B cell (primary cell): ENCODE results near the gene GALNT10. TPM values are rescaled to one million over a fixed set of nuclear protein-coding genes. Genes with fewer than 3 reads are reported as not detected.

Experiments
- ATAC-seq: fragments of 200-7000 bp; cut with Tn5 transposase; one replicate; pipeline ENCODE4 v1.10.0; 2021; ENCODE audit warnings: low read depth, mild to moderate bottlenecking, moderate number of reproducible peaks, moderate library complexity
- CTCF ChIA-PET: fragments of 350-600 bp; sonication (Branson Sonifier 250); formaldehyde crosslinking; loops from one replicate; lab custom pipeline; 2021; ENCODE audit warnings: antibody characterized with exemption, inconsistent platforms; lab: Charles Lee
- POLR2A ChIA-PET: fragments of 350-600 bp; sonication (Branson Sonifier 250); formaldehyde crosslinking; loops from one replicate; lab custom pipeline; 2021; ENCODE audit warnings: antibody characterized with exemption; lab: Charles Lee
- DNase-seq: peaks from one replicate; pipeline ENCODE4 v3.0.0; 2013
- H2AFZ ChIP-seq: 2 replicates; pipeline ENCODE4 v1.6.1; 2012; ENCODE audit warnings: mild to moderate bottlenecking, low read depth, low read length; ENCODE audit not compliant: insufficient read depth, poor library complexity, severe bottlenecking
- H3K27ac ChIP-seq, 2 donors: 1 replicate in 1 of 2; 2 replicates in 1 of 2; pipeline ENCODE4 v1.5.1; 2012 to 2013; ENCODE audit warnings: low read length in 2 of 2, mild to moderate bottlenecking in 2 of 2, moderate library complexity in 1 of 2
- H3K27me3 ChIP-seq, 4 experiments: fragments of 200-600 bp in 1 of 4; sonication (generic) in 1 of 4; replicated peaks in 1 of 4; 1 replicate in 2 of 4; 2 replicates in 2 of 4; pipeline versions ENCODE4 v1.6.1 to v1.7.0; 2013 to 2016; ENCODE audit warnings: low read length in 3 of 4, mild to moderate bottlenecking in 2 of 4, mixed read lengths in 1 of 4, moderate library complexity in 1 of 4; ENCODE audit not compliant: insufficient read depth in 4 of 4, control insufficient read depth in 3 of 4; ENCODE audit errors: control extremely low read depth in 1 of 4
- H3K36me3 ChIP-seq, 2 experiments: replicated peaks in 1 of 2; 1 replicate in 1 of 2; 2 replicates in 1 of 2; pipeline versions ENCODE4 v1.6.1 to v1.7.1; 2013; ENCODE audit warnings: low read length in 1 of 2; ENCODE audit not compliant: insufficient read depth in 2 of 2, control insufficient read depth in 1 of 2; ENCODE audit errors: control extremely low read depth in 1 of 2, extremely low read depth in 1 of 2
- H3K4me1 ChIP-seq, 2 donors: fragments of 200-600 bp in 1 of 2; sonication (generic) in 1 of 2; 1 replicate in 1 of 2; 2 replicates in 1 of 2; pipeline versions ENCODE4 v1.5.1 to v1.6.1; 2013 to 2017; ENCODE audit warnings: low read length in 2 of 2; ENCODE audit not compliant: control insufficient read depth in 2 of 2, insufficient read depth in 2 of 2
- H3K4me2 ChIP-seq: replicated peaks from 2 replicates; pipeline ENCODE3; 2012; ENCODE audit warnings: mild to moderate bottlenecking, low read depth, low read length; ENCODE audit not compliant: poor library complexity, severe bottlenecking
- H3K4me3 ChIP-seq, 5 experiments: fragments of 200-600 bp in 1 of 5; sonication (generic) in 1 of 5; 1 replicate in 3 of 5; 2 replicates in 2 of 5; pipeline versions ENCODE4 v1.5.1 to v1.7.0; 2011 to 2016; ENCODE audit warnings: low read length in 4 of 5, mild to moderate bottlenecking in 4 of 5, low read depth in 2 of 5, control low read depth in 1 of 5, moderate library complexity in 1 of 5; ENCODE audit not compliant: insufficient read depth in 1 of 5; ENCODE audit errors: control extremely low read depth in 1 of 5, extremely low read depth in 1 of 5
- H3K79me2 ChIP-seq: fragments of 200-600 bp; sonication (generic); one replicate; pipeline ENCODE4 v1.6.0; 2016; ENCODE audit warnings: low read length; ENCODE audit not compliant: control insufficient read depth, insufficient read depth
- H3K9ac ChIP-seq: fragments of 200-600 bp; sonication (generic); 2 replicates; pipeline ENCODE4 v1.6.1; 2017; ENCODE audit warnings: mild to moderate bottlenecking, low read length, moderate library complexity
- H3K9me3 ChIP-seq, 3 donors: one replicate each; pipeline versions ENCODE4 v1.6.1 to v1.7.1; 2013; ENCODE audit warnings: low read length in 2 of 3; ENCODE audit not compliant: control insufficient read depth in 2 of 3, insufficient read depth in 1 of 3; ENCODE audit errors: control extremely low read depth in 1 of 3
- H4K20me1 ChIP-seq: 2 replicates; pipeline ENCODE4 v1.6.0; 2012; ENCODE audit warnings: mild to moderate bottlenecking, low read length; ENCODE audit not compliant: insufficient read depth, control insufficient read depth, poor library complexity, severe bottlenecking
- H3K27ac Mint-ChIP-seq: one replicate; pipeline ENCODE4 v1.8.0; 2021; ENCODE audit warnings: mixed read lengths
- H3K27me3 Mint-ChIP-seq: one replicate; pipeline ENCODE4 v1.8.0; 2021; ENCODE audit warnings: mixed read lengths
- H3K4me1 Mint-ChIP-seq: one replicate; pipeline ENCODE4 v1.8.0; 2021; ENCODE audit warnings: mixed read lengths
- H3K4me3 Mint-ChIP-seq: one replicate; pipeline ENCODE4 v1.8.0; 2021; ENCODE audit warnings: mixed read lengths
- H3K9me3 Mint-ChIP-seq: one replicate; pipeline ENCODE4 v1.8.0; 2022; ENCODE audit warnings: mixed read lengths; ENCODE audit not compliant: insufficient read depth
- CTCF ChIP-seq: fragments of 200-600 bp; IDR thresholded peaks from one replicate; pipeline ENCODE4 v1.8.0; 2022; ENCODE audit warnings: antibody characterized with exemption, mild to moderate bottlenecking
- EZH2 ChIP-seq: IDR thresholded peaks from 2 replicates; pipeline ENCODE4 v1.6.1; 2012; ENCODE audit warnings: borderline replicate concordance, low read depth, mild to moderate bottlenecking, moderate library complexity, low read length; ENCODE audit not compliant: insufficient read depth, poor library complexity, severe bottlenecking
- WGBS: methylation state at CpG from one replicate; pipeline ENCODE4 v1.1.5; 2013; ENCODE audit warnings: missing lambda C conversion rate; ENCODE audit not compliant: insufficient coverage; 5-methylcytosine and 5-hydroxymethylcytosine counted together
- intact Hi-C: fragments of 100-400 bp; cut with micrococcal nuclease; formaldehyde crosslinking; loops from one replicate; pipeline ENCODE4 v1.10.0; 2022
- polyA plus RNA-seq: library from polyadenylated mRNA; depleted of rRNA; stranded (reverse); fragments of >200 nt; gene quantifications from 2 replicates; pipeline ENCODE4 v1.2.3, GENCODE V29; 2012
- total RNA-seq, 2 donors: library from RNA; stranded (reverse); fragments of 120-200 nt in 1 of 2; gene quantifications; 1 replicate in 1 of 2; 2 replicates in 1 of 2; pipeline versions ENCODE4 v1.2.3 to v1.2.4, GENCODE V29; 2013 to 2022

GALNT10 gene
- total and polyA plus RNA-seq, 2 donors (not counting 1 experiment from before 2014, with no cell fraction given) = 27.7 to 42.8 TPM

GRCh38 chr5:154315196-154315595 is 124.7 kb downstream of the GALNT10 start:
- H4K20me1 ChIP-seq = peaks cover 1% of the 10 kb centered on the region
- no peak overlapping the region for H3K4me3 ChIP-seq
- DNase-seq = no peak
- no peak for TF ChIP-seq CTCF
- no peak for TF ChIP-seq EZH2
- no peak for ATAC-seq
- H3K27me3 ChIP-seq = no peaks in the 10 kb centered on the region
- no peaks in the 10 kb centered on the region for H3K9me3 ChIP-seq
- no peak overlapping the region for H2AFZ ChIP-seq
- Mint-ChIP-seq H3K27ac (no peak overlapping the region), H3K27me3 (no peaks in the 10 kb centered on the region), H3K9me3 (no peaks in the 10 kb centered on the region), H3K4me1 (no peaks in the 10 kb centered on the region), H3K4me3 (no peak overlapping the region)
- H3K27ac ChIP-seq = no peak overlapping the region
- WGBS = 90% methylated on average over 2 of the region's 3 CpGs
- no peak overlapping the region for H3K4me2 ChIP-seq
- CTCF ChIA-PET = no interaction called here
- peaks cover 17% of the 10 kb centered on the region for H3K79me2 ChIP-seq
- intact Hi-C loops = no loop called here
- POLR2A ChIA-PET = no interaction called here
- H3K9ac ChIP-seq = no peak overlapping the region
- no peaks in the 10 kb centered on the region for H3K4me1 ChIP-seq
- H3K36me3 ChIP-seq = peaks cover 0 to 3% of the 10 kb centered on the region in 2 experiments

DNA sequence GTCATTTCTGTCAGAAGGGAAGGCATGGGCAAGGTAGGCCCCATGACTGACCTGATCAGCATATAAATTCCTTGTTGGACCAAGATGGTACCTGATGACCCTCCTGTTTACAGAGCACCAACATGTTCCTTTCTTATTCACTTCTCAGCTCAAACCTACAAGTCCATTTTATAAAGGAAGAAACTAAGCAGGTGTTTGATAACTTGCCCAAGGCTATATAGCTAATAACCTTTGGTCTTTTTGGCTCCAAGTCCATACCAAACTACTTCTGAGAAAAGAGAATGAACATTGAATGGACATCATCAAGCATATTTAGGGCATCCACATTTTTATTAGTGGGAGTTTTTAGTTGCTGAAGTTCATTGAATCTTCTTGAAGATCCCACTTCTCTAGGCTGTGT is 125.2 kb downstream of the GALNT10 start:
- Histone ChIP-seq H3K9me3 (no peaks in the 10 kb centered on the region), H4K20me1 (peaks cover 4% of the 10 kb centered on the region), H3K36me3 (peaks cover 0 to 3% of the 10 kb centered on the region in 2 experiments), H3K4me1 (no peaks in the 10 kb centered on the region), H3K79me2 (peaks cover 17% of the 10 kb centered on the region), H3K27ac (no peak overlapping the region), H3K9ac (no peak overlapping the region), H3K27me3 (no peaks in the 10 kb centered on the region), H3K4me2 (no peak overlapping the region), H3K4me3 (no peak overlapping the region), H2AFZ (no peak overlapping the region)
- peaks cover 2% of the 10 kb centered on the region for H3K4me1 Mint-ChIP-seq
- ChIA-PET CTCF (no interaction called here), POLR2A (no interaction called here)
- ATAC-seq (no peak), DNase-seq (no peak)
- no peaks in the 10 kb centered on the region for H3K9me3 Mint-ChIP-seq
- TF ChIP-seq CTCF (no peak), EZH2 (no peak)
- no peak overlapping the region for H3K27ac Mint-ChIP-seq
- no peaks in the 10 kb centered on the region for H3K27me3 Mint-ChIP-seq
- H3K4me3 Mint-ChIP-seq = no peak overlapping the region
- intact Hi-C loops = no loop called here
